H9 (cell line): ENCODE measurements around the gene NAALADL1. TPM values are rescaled to one million over a fixed set of nuclear protein-coding genes. Genes with fewer than 3 reads are reported as not detected.

Source experiments
- DNase-seq: peaks from one replicate; pipeline ENCODE4 v3.0.0-alpha.2; 2017
- H2AFZ ChIP-seq: one replicate; pipeline ENCODE4 v1.6.1; 2013; ENCODE audit warnings: mild to moderate bottlenecking, low read length, control low read depth, moderate library complexity
- H2AK5ac ChIP-seq: 2 replicates; pipeline ENCODE4 v1.6.1; 2013; ENCODE audit warnings: low read length, control low read depth, mixed read lengths; ENCODE audit not compliant: insufficient read length
- H2BK120ac ChIP-seq: one replicate; pipeline ENCODE4 v1.6.1; 2013; ENCODE audit warnings: low read depth, mild to moderate bottlenecking, low read length, control low read depth, inconsistent platforms; ENCODE audit not compliant: poor library complexity, severe bottlenecking
- H2BK12ac ChIP-seq: 2 replicates; pipeline ENCODE4 v1.6.1; 2013; ENCODE audit warnings: low read length, control low read depth, mixed read lengths, low read depth; ENCODE audit not compliant: insufficient read length
- H2BK15ac ChIP-seq: 2 replicates; pipeline ENCODE4 v1.6.1; 2013; ENCODE audit warnings: low read depth, low read length, control low read depth
- H2BK20ac ChIP-seq: one replicate; pipeline ENCODE4 v1.6.1; 2013; ENCODE audit warnings: low read depth, mild to moderate bottlenecking, low read length, control low read depth, inconsistent platforms; ENCODE audit not compliant: poor library complexity, severe bottlenecking
- H2BK5ac ChIP-seq: 2 replicates; pipeline ENCODE4 v1.6.1; 2013; ENCODE audit warnings: low read length, control low read depth, mixed read lengths; ENCODE audit not compliant: insufficient read length
- H3K14ac ChIP-seq: 2 replicates; pipeline ENCODE4 v1.6.1; 2013; ENCODE audit warnings: low read length, control low read depth; ENCODE audit not compliant: insufficient read depth
- H3K18ac ChIP-seq: 2 replicates; pipeline ENCODE4 v1.6.1; 2013; ENCODE audit warnings: low read depth, mild to moderate bottlenecking, mixed read lengths, low read length, control low read depth; ENCODE audit not compliant: insufficient read length
- H3K23ac ChIP-seq: 2 replicates; pipeline ENCODE4 v1.6.1; 2013; ENCODE audit warnings: low read length, control low read depth, mixed read lengths, low read depth; ENCODE audit not compliant: insufficient read length
- H3K23me2 ChIP-seq: 2 replicates; pipeline ENCODE4 v1.6.1; 2013; ENCODE audit warnings: low read depth, mild to moderate bottlenecking, mixed read lengths, low read length, control low read depth; ENCODE audit not compliant: insufficient read length, poor library complexity, severe bottlenecking
- H3K27ac ChIP-seq: 2 replicates; pipeline ENCODE4 v1.5.1; 2013; ENCODE audit warnings: low read length, control low read depth, mixed read lengths, low read depth; ENCODE audit not compliant: insufficient read length
- H3K27me3 ChIP-seq: 2 replicates; pipeline ENCODE4 v1.6.1; 2013; ENCODE audit warnings: low read length, control low read depth, inconsistent platforms; ENCODE audit not compliant: insufficient read depth
- H3K4ac ChIP-seq: 2 replicates; pipeline ENCODE4 v1.6.1; 2013; ENCODE audit warnings: low read depth, mild to moderate bottlenecking, control low read depth, inconsistent platforms, low read length, moderate library complexity
- H3K4me1 ChIP-seq: 2 replicates; pipeline ENCODE4 v1.6.1; 2013; ENCODE audit warnings: low read length, control low read depth, inconsistent platforms; ENCODE audit not compliant: insufficient read depth
- H3K4me2 ChIP-seq: 2 replicates; pipeline ENCODE4 v1.6.1; 2013; ENCODE audit warnings: low read length, control low read depth, mixed read lengths; ENCODE audit not compliant: insufficient read length, insufficient read depth
- H3K56ac ChIP-seq: 2 replicates; pipeline ENCODE4 v1.6.1; 2013; ENCODE audit warnings: low read depth, mild to moderate bottlenecking, mixed read lengths, low read length, control low read depth; ENCODE audit not compliant: insufficient read length
- H3K79me1 ChIP-seq: 2 replicates; pipeline ENCODE4 v1.6.1; 2013; ENCODE audit warnings: low read depth, mild to moderate bottlenecking, moderate library complexity, low read length, control low read depth, inconsistent platforms; ENCODE audit not compliant: insufficient read depth, poor library complexity, severe bottlenecking
- H3K79me2 ChIP-seq: 2 replicates; pipeline ENCODE4 v1.6.1; 2013; ENCODE audit warnings: low read length, control low read depth, inconsistent platforms; ENCODE audit not compliant: insufficient read depth
- H3K9ac ChIP-seq: 2 replicates; pipeline ENCODE4 v1.6.1; 2013; ENCODE audit warnings: low read length, control low read depth, mixed read lengths; ENCODE audit not compliant: insufficient read length; ENCODE audit errors: extremely low read depth
- H3K9me3 ChIP-seq: one replicate; pipeline ENCODE4 v1.6.1; 2013; ENCODE audit warnings: low read depth, low read length, inconsistent platforms; ENCODE audit not compliant: control insufficient read depth
- H3T11ph ChIP-seq: one replicate; pipeline ENCODE4 v1.6.1; 2013; ENCODE audit warnings: mild to moderate bottlenecking, low read length, control low read depth, inconsistent platforms
- H4K20me1 ChIP-seq: one replicate; pipeline ENCODE4 v1.6.1; 2013; ENCODE audit not compliant: control insufficient read depth, insufficient read length, insufficient read depth
- H4K5ac ChIP-seq: 2 replicates; pipeline ENCODE4 v1.6.1; 2013; ENCODE audit warnings: low read depth, mild to moderate bottlenecking, mixed read lengths, low read length, control low read depth; ENCODE audit not compliant: insufficient read length
- H4K8ac ChIP-seq: replicated peaks from 2 replicates; pipeline ENCODE4 v1.6.1; 2013; ENCODE audit warnings: low read length, control low read depth, mixed read lengths, low read depth; ENCODE audit not compliant: insufficient read length
- H4K91ac ChIP-seq: 2 replicates; pipeline ENCODE4 v1.6.1; 2013; ENCODE audit warnings: low read depth, mild to moderate bottlenecking, moderate library complexity, mixed read lengths, low read length, control low read depth; ENCODE audit not compliant: insufficient read length
- H3K27ac Mint-ChIP-seq, 3 experiments: 2 replicates in 2 of 3; 3 replicates in 1 of 3; pipeline ENCODE4 v1.8.0; 2020 to 2021; ENCODE audit warnings: mixed read lengths in 3 of 3, mild to moderate bottlenecking in 1 of 3, moderate library complexity in 1 of 3
- H3K27me3 Mint-ChIP-seq: 2 replicates; pipeline ENCODE4 v1.8.0; 2021; ENCODE audit warnings: low read depth, mild to moderate bottlenecking, moderate library complexity, mixed read lengths
- H3K36me3 Mint-ChIP-seq, 3 experiments: 2 replicates in 2 of 3; 3 replicates in 1 of 3; pipeline ENCODE4 v1.8.0; 2020 to 2021; ENCODE audit warnings: low read depth in 3 of 3, mixed read lengths in 3 of 3; ENCODE audit not compliant: insufficient read depth in 1 of 3
- H3K4me1 Mint-ChIP-seq, 2 experiments: 2 replicates each; pipeline ENCODE4 v1.8.0; 2020; ENCODE audit warnings: mixed read lengths in 2 of 2
- H3K4me3 Mint-ChIP-seq, 2 experiments: 2 replicates in 1 of 2; 3 replicates in 1 of 2; pipeline ENCODE4 v1.8.0; 2020 to 2021; ENCODE audit warnings: mild to moderate bottlenecking in 2 of 2, mixed read lengths in 2 of 2, moderate library complexity in 1 of 2
- H3K9me3 Mint-ChIP-seq, 2 experiments: 2 replicates in 1 of 2; 3 replicates in 1 of 2; pipeline ENCODE4 v1.8.0; 2020; ENCODE audit warnings: mild to moderate bottlenecking in 2 of 2, mixed read lengths in 2 of 2, moderate library complexity in 1 of 2
- WGBS: extraction: QIAGEN DNeasy Blood & Tissue Kit; methylation state at CpG from one replicate; pipeline ENCODE4 v1.1.7; 2013; ENCODE audit warnings: missing lambda C conversion rate, low lambda C conversion rate, mixed read lengths; ENCODE audit not compliant: insufficient read length; ENCODE audit errors: extremely low coverage; 5-methylcytosine and 5-hydroxymethylcytosine counted together
- total RNA-seq: library from RNA; stranded (reverse); gene quantifications from 2 replicates; pipeline ENCODE4 v1.2.1, GENCODE V29; 2021
- TF ChIP-seq, protein P1 (sequence below): fragments of 200-600 bp; sonication (generic); conservative IDR thresholded peaks from 3 replicates; pipeline ENCODE4 v1.8.0; 2021; ENCODE audit warnings: antibody characterized with exemption, mild to moderate bottlenecking

NAALADL1 gene
- total RNA-seq, 1 experiment from 2014 or later: 1.0 TPM

DNA sequence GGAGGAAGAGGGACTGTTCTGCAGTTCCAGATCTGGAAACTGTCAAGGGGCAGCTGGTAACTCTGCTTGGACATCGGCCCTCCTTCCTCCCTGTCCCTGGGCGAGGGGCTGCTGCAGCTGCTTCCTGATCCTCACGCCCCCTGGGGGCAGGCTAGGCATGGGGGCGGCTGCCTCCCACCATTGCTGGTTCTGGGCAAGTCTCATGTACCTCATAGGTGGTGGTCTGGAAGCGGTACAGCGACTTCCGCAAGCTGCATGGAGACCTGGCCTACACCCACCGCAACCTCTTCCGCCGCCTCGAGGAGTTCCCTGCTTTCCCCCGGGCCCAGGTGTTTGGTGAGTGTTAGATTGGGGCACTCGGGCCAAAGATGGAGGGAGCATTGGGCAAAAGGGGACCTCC is 26.1 kb downstream of the NAALADL1 start:
- H2BK20ac ChIP-seq: no peak overlapping the region
- H3K14ac ChIP-seq: no peak overlapping the region
- H3K9me3 Mint-ChIP-seq: no peaks in the 10 kb centered on the region
- peak; percentile 46 for DNase-seq
- no peaks in the 10 kb centered on the region for H3K79me1 ChIP-seq
- TF ChIP-seq, protein P1, sequence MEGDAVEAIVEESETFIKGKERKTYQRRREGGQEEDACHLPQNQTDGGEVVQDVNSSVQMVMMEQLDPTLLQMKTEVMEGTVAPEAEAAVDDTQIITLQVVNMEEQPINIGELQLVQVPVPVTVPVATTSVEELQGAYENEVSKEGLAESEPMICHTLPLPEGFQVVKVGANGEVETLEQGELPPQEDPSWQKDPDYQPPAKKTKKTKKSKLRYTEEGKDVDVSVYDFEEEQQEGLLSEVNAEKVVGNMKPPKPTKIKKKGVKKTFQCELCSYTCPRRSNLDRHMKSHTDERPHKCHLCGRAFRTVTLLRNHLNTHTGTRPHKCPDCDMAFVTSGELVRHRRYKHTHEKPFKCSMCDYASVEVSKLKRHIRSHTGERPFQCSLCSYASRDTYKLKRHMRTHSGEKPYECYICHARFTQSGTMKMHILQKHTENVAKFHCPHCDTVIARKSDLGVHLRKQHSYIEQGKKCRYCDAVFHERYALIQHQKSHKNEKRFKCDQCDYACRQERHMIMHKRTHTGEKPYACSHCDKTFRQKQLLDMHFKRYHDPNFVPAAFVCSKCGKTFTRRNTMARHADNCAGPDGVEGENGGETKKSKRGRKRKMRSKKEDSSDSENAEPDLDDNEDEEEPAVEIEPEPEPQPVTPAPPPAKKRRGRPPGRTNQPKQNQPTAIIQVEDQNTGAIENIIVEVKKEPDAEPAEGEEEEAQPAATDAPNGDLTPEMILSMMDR: no peak; the same call in 2 of the 3 replicates
- no peak overlapping the region for H3K4me3 Mint-ChIP-seq
- no CpG with 5 or more reads among the region's 13 CpGs for WGBS
- no peak overlapping the region for H3K56ac ChIP-seq
- H3K4ac ChIP-seq: no peak overlapping the region
- no peaks in the 10 kb centered on the region for H3K4me1 ChIP-seq
- no peaks in the 10 kb centered on the region for H3K27me3 Mint-ChIP-seq
- no peaks in the 10 kb centered on the region for H3K27me3 ChIP-seq
- peaks cover 5 to 6% of the 10 kb centered on the region in 2 experiments for H3K4me1 Mint-ChIP-seq
- no peak overlapping the region for H3T11ph ChIP-seq
- no peak overlapping the region for H3K23ac ChIP-seq
- H4K91ac ChIP-seq: no peak overlapping the region
- H2BK15ac ChIP-seq: no peak overlapping the region
- H2BK12ac ChIP-seq: no peak overlapping the region
- H2BK5ac ChIP-seq: no peak overlapping the region
- H2AFZ ChIP-seq: no peak overlapping the region
- no peak overlapping the region for H3K4me2 ChIP-seq
- no peak overlapping the region for H2AK5ac ChIP-seq
- H3K27ac ChIP-seq: no peak overlapping the region
- H3K9me3 ChIP-seq: no peaks in the 10 kb centered on the region
- no peak overlapping the region for H3K9ac ChIP-seq
- H3K23me2 ChIP-seq: peaks cover 2% of the 10 kb centered on the region
- no peak overlapping the region for H4K8ac ChIP-seq
- H4K5ac ChIP-seq: no peak overlapping the region
- no peak overlapping the region for H2BK120ac ChIP-seq
- H3K18ac ChIP-seq: no peak overlapping the region
- no peak overlapping the region; a peak in 1 of 7 replicates for H3K27ac Mint-ChIP-seq
- H4K20me1 ChIP-seq: no peaks in the 10 kb centered on the region
- H3K36me3 Mint-ChIP-seq: peaks cover 0 to 16% (median 4%) of the 10 kb centered on the region in 3 experiments; a peak in 3 of 7 replicates
- H3K79me2 ChIP-seq: no peaks in the 10 kb centered on the region
